NCI-H2171 treated with DMSO at 0.1 percent for 48 hours (cell line): Measurements from ENCODE around the gene DENND1A.
"Not testable (repeated sequence)": the region's sequence is repeated elsewhere in the genome, so short reads cannot be mapped to it uniquely, and the experiment has no call there.

Experiments used
- DNase-seq: peaks from one replicate; lab custom pipeline; 2025; lab: John Stamatoyannopoulos, UW

Gene DENND1A

GRCh38 chr9:123929870-123930831, at the start of gene DENND1A:
DENND1A (minus strand) TSS chr9:123930126; CDS start chr9:123929905, 221 bp downstream.
- DNase-seq, result peak; percentile 90

GRCh38 chr9:123978981-123979380, 49.1 kb upstream of the DENND1A start:
- DNase-seq, result no peak

- not testable (repeated sequence) for DNase-seq
Measured at GRCh38 chr9:123976579-123976978, 46.7 kb upstream of the DENND1A start.

GRCh38 chr9:123975871-123976270, 45.9 kb upstream of the DENND1A start:
- no peak for DNase-seq

GRCh38 chr9:123974471-123974870, 44.5 kb upstream of the DENND1A start:
- DNase-seq, result no peak

- DNase-seq, result no peak
Measured at GRCh38 chr9:123973590-123974223, 43.8 kb upstream of the DENND1A start.

- DNase-seq, result no peak
Measured at GRCh38 chr9:123972618-123973017, 42.7 kb upstream of the DENND1A start.

GRCh38 chr9:123967323-123967722, 37.4 kb upstream of the DENND1A start:
- DNase-seq, result no peak

GRCh38 chr9:123965801-123966686, 36.1 kb upstream of the DENND1A start:
- DNase-seq, result no peak

- DNase-seq, result no peak
Measured at GRCh38 chr9:123964761-123965160, 34.8 kb upstream of the DENND1A start.

GRCh38 chr9:123960965-123961364, 31.0 kb upstream of the DENND1A start:
- no peak for DNase-seq

- DNase-seq, result no peak
Measured at GRCh38 chr9:123960366-123960765, 30.4 kb upstream of the DENND1A start.

GRCh38 chr9:123959787-123960186, 29.9 kb upstream of the DENND1A start:
- no peak for DNase-seq

- DNase-seq, result no peak
Measured at GRCh38 chr9:123957731-123958130, 27.8 kb upstream of the DENND1A start.

- no peak for DNase-seq
Measured at GRCh38 chr9:123957168-123957721, 27.3 kb upstream of the DENND1A start.

GRCh38 chr9:123955637-123956036, 25.7 kb upstream of the DENND1A start:
- DNase-seq, result no peak

GRCh38 chr9:123954518-123955280, 24.8 kb upstream of the DENND1A start:
- no peak for DNase-seq

- no peak for DNase-seq
Measured at GRCh38 chr9:123952641-123953495, 22.9 kb upstream of the DENND1A start.

GRCh38 chr9:123948286-123948685, 18.4 kb upstream of the DENND1A start:
- DNase-seq, result no peak

GRCh38 chr9:123947326-123947725, 17.4 kb upstream of the DENND1A start:
- no peak for DNase-seq
